DMS 273 treated with DMSO at 0.1 percent for 48 hours (cell line): ENCODE results near the gene JPH2.

Experiments used
- DNase-seq: peaks from one replicate; lab custom pipeline; 2025; lab: John Stamatoyannopoulos, UW

Gene JPH2

DNA sequence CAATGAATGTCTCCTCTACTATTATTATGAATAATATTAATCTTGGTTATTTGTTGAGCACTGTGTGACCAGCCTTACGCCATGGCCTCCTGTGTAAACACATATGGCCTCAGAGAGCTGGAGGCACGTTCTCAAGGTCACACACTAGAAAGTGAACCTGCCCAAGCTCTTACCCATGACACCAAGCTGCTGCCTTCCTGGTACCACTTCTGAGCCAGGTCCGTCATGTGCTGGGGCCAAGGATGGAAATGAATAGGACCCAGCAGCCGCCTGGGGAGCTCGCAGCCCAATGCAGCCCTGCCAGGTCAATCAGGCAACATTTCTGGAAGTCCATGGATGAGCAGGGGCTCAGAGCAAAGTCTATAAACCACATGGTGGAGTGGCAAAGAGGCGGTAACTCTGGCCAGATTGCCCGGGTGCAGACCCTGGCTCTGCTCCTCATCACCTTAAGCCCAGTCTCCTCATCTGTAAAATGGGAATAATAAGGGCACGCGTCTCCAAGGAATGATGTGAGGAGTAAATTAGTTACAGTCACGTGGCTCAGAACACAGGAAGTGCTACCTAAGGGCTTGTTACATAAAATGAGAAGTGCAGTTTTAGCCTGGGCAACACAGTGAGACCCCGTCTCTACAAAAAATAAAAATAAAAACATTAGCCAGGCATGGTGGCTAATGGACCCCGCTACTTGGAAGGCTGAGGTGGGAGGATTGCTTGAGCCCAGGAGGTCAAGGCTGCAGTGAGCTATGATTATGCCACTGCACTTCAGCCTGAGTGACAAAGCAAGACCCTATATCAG lies 61.5 kb downstream of the JPH2 start:
- DNase-seq, result no peak

DNA sequence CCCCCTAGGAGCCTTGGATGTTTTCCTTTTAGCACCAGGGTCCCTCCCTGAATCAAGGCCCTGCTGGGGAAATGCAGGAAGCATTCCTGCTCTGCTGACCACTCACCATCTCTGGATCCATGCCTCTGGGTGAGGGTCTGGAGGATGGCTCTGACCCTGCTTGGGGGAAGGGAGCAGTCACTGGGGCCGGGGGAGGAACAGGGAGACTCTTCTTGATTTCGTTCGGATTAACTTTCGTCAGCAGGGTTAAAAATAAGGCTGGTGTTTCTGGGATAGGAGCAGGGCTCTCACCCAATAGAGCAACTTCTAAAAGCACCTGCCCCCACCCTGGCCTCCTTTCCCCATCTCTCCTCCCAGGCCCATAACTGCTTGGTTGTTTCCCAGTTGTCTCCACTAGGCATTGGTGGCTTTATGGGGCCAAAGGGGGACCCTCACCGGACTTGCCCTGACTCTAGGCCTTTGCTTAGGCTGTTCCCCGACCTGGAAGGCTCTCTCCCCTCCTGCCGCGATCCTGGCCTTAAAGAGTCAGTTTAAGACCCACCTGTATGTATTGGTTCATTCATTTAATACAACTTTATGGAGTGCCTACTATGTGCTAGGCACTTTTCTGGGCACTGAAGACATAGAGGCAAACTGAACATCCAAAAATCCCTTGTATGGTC lies 63.0 kb downstream of the JPH2 start:
- no peak for DNase-seq

DNA sequence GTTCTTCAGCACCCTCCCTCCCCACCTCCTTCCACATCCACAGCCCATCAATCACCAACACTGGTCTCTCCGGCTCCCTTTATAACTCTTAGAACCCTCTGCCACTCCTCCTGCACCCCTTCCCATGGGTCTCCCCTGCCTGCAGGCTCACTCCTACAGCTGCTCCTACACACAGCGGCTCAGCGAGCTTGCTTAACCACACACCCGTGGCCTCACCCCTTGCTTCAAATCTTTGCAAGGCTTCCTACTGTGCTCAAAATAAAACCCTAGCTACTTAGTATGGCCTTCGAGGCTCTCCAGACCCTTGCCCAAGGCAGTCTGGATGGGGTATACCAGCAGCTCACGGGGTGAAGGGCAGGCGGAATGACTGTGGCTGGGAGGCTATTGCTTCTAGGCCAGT lies 63.7 kb downstream of the JPH2 start:
- no peak for DNase-seq

DNA sequence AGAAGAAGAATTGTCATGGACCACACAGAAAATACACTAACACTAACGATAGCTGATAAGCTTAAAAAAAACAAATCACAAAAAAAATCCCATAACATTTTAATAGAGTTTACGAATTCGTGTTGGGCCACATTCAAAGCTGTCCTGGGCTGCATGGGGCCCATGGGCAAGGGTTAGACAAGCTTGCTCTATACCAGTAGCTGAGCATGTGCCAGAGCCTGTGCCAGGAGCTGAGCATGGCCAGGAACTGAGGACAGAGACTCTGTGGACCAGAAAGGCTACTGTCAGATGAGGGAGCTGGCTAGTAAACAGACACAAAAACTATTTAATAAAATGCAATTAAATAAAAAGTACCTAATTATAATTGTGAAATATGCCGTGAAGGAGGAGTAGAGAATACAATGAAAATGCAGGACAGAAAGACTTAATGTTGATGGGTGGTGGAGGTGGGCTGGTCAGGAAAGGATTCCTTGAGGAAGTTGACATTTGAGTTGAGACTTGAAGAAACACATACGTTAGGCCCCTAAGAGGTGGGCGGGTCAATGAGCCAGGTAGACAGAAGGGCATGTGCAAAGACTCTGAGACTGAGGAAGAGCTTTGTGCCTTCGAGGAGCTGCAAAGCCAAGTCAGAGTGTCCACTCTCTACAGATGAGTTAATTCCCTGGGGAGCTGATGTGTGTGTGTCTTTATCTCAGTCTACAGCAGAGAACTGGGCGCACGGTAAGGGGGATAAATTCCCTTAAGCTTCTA lies 66.1 kb downstream of the JPH2 start:
- DNase-seq, result no peak

DNA sequence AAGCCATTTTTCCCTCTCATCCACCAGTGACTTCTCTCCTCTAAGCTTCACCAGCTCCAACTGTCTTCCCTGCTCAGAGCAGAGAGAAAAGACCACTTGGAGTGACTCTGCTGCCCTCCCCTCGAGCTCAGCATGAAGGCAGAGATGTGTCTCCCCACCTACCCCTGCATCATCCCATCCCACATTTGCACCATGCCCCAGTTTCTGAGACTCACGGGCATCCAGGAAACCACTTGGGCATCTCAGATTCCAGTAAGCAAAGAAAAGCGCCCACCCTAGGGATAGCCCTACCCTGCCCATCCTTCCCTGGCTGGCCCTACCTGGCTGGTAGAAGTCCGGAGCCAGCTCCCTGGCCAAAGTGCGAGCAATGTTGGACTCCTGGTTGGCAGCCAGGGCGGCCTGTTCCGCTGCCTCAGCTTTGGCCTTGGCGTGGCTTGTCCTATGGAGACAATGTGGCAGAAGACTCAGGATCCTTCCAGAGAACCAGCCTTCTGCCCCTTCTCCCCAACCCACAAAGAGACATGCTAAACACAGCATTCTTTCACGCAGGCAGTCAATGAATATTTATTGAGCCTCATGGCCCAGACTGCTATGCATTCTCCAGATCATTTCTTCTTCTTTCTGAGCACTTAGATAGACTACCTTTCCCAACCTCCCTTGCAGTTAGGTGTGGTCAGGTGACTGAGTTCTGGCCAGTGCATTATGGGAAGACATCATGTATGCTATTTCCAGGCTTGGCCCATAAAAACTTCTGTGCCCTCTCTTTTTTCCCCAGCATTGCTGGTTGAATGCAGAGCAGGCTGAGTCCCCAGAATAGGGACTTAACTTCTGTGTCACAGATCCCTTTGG lies 68.6 kb downstream of the JPH2 start:
- DNase-seq, result no peak

DNA sequence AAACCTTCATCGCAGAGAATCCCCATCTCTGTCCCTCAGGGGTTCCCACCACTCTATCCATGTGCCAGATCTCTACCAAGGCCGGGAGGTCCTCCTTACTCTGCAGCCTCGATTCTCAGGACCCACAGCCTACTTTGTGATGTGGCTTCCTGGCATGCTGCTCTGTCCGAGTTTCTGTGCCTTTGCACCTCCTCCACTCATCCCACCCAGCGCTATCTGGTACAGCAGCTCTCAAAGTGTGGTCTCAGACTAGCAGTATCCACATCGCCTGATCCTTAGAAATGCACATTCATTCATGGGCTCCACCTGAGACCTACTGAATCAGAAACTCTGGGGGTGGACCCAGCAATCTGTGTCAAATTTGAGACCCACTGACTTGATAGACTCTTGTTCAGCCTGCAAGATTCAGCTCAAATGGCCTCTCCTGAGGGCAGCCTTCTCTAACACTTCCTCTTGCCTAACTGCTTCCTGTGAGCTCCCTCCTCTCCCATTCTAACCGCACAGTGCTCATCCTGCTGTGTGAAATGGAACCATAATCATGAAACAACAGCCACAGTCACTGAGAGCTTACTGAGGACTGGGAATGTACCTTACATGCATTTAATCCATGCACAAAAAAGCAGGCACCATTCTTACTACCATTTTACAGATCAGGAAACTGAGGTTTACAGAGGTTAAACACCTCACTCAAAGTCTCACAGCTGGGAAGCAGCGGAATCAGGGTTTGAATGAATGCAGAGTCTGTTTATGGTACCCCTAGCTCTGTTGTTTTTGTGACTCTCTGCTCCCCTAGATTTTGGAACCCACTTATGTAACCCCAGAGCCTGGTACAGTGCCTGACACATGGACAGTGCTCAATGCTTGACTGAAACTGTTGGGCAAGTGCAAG lies 69.4 kb downstream of the JPH2 start:
- DNase-seq, result no peak

DNA sequence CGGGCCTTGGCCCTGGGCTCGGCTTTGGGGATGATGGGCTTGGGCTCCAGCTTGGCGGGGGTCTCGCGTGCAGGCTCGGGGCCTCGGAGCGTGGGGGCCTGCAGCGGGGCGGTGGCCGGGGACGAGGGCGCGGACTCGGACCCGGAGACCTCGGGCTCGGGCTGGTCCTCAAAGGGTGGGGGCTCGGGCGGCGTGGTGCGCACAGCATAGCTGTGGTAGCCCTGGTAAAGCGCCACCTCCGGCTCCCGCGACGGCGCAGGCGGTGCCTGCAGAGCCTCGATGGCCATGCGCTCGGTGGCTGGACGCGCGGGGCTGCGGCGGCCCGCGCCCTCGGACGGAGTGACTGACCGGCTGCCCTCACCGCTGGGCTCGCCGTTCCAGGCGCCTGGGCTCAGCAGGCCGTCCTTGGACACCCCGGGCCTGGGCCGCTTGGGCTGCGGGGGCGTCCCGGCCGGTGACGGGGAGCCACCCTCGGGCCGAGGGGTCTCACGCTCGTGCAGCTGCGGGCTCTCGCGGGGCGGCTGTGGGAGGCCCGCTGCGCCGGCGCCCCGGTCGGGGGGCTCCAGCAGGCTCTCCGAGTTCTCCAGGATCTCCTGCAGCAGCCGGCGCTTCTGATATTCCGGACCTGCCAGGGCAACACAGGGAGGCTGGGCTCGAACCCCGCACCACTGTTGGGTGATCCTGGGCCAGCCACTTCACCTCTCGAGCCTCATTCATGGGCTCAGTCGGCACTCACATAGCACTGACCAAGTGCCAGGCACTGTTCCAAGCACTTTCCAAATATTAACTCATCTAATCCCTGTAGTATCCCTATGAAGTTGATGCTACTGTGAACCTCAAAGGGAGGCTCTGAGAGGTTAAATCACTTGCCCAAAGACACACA lies 71.0 kb downstream of the JPH2 start:
- DNase-seq, result no peak

DNA sequence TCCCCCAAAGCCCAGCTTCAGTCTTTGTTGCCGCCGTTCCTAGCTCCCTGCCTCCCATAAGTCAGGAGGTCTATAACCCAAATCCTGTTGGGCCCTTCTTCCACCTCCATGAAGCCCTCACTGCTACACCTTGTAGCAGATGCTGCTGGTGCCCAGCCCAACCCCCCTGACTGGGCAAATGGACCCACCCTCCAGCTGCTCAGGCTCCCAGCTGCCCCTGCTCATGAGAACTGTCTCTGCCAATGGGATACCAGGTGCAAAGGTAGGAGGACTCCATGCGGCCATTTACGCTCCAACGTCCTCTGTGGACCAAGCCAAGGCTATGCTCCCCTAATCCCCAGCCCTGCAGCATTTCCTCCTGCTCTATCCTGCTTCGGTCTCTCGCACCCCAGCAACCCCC lies 71.8 kb downstream of the JPH2 start:
- no peak for DNase-seq

DNA sequence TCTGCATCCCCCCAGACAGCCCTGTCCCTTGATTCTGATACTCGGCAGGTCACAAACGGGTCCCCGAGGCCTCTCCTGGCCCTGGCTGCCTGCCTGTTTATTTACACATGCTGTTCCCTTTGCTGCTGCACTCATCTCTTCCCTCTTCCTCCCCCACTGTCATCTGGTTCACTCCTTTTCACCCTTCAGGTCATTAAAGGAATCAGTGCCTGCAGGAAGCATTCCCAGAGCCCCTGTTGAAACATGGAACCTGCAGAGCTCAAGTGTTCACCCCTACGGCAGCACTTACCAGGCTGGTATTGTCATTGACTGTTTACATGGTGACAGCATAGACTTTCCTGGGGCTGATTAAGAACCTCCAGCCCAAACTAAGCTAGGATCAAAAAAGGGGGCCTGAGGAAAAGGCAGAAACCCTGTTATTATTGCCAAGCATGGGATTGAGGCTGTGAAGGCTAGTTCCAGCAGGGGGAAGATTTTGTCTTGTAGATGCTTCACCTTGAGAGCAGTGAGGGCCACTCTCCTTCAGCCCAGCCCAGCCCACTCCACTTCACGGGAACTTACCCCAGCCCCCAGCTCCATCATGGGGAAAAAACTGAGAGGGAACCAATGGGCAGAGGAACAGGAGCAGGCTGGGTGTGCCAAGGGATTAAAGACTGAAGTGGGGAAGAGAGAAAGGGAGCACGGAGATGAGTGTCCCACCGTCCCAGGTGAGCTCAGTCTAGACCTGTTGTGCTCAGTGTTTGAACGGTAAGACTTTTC lies 73.2 kb downstream of the JPH2 start:
- DNase-seq, result no peak

DNA sequence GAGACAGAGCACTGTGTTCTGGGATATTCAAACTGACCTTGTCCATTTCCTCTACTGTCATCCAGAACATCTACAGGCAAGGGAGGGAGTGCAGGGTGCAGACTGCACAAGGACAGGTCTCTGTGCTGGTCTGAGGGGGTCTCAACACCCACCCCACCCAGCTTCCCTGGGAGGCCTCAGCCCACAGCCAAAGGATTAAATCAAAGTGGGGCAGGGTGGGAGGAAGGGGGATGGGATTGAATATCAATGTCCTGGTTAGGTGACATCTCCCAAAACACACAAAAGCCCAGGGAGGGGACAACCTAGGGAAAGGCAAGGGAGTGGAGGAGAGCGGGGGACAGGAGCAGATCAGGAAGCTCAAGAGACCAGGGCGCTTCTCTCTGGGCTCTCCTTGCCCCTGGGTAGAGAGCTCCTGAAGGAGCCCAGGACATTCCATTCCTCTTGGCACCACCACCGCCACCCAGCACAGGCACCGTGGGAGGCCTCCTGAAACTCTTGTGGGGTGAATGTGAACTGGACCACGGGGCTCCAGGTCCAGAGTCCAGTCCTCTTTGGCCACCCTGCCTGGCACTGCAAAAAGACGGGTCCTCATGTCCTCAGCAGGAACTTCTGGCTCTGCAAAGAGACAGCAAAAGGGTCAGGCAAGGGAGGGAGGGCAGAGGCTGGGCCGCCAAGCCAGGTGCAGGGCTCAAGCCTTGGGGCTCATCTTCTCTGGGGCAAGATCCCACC lies 73.9 kb downstream of the JPH2 start:
- no peak for DNase-seq

DNA sequence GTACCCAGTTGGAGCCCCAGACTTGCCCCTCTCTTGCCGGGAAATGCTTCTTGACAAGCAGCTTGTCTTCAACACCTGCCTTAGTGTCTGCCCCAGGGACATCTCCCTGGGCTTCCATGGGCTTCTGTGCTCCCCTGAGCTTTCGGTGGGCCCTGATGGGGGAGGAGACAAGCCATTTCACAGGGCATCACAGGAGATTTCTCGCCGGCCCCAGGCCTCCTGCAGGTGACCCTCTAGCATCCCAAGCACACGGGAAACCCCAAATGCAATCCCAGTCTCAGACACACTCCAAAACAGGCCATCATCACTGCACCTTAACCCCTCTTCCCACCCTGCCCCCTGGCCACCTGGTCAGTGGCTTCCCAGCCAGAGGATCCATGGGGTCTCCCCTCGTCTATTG lies 74.5 kb downstream of the JPH2 start:
- no peak for DNase-seq

DNA sequence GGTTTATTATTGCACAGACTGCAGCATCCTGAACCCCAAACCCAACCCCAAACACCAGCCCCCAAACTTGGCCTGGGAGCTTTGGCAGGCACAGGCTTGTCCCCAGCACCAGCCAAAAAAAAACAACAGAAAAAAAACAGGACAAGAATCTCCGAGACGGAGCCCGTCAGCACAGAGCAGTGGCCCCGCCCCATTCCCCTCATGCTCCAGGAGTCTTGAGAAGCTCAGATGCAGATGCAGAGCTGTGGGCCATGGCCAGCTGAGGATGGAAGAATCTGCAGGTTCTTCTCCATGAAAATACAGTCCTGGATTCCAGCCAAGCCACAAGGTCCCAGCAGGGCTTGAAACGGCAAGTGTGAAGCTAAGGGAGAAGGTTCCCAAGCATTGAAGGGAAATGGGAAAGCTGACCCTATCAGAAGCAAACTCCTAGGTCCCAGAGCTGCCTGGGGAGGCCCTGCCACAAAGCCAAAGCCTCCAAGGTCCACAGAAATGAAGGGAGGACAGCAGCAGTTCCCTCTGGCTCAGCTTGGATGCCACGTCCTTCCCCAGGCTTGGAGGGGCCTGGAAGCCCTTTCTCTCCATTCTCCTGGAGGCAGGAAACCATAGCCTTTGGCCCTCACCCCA lies 75.2 kb downstream of the JPH2 start:
- DNase-seq, result no peak

DNA sequence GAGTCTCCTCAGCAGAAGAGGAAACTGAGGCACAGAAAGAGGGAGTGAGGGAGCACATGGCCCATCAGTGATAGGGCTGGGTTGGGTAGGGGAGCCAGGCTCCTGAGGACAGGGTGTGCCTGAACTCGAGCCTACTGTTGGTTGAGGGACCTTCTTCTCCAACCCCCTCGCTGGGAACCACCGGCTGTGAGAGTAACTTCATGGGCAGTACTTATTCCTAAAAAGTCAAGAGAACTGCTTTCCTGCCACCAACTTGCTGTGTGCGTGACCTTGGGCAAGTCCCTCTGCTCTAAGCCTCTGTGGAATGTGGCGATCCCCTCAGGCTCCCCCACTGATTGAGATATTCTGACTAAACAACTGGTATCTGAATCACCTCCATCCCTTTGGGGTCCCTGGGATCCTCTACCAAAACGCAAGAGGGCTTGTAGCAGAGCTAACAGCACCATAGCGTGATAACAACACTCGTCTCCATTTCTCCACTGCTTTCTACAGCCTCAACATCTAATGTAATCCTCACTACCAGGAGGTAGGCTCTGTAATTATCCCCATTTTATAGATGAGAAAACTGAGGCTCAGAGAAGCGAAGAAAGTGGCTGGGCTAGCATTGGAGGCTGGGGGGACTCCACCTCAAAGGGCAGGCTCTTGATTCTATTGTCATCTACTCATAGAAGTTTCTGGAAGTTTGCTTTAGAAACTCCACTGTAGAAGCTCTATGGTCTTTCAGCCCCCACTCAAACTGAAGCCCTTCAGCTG lies 76.0 kb downstream of the JPH2 start:
- no peak for DNase-seq

DNA sequence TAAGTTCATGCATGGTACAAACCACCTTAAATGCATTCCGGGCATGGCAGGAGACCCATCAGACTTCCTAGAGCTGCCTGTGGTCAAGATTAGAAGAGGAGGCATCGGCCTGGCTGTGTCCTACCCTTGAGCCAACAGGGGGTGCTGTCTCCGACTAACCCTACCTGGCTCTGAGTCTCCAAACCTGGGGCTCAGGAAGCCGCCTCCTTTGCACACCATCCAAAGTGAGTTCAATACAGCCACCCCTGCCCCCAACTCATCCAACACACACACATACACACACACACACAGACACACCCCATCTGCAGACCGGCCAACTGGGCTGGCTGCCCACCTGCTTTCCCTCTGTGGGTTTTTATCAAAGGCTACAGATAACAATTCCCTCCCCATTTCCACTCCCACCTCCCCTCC lies 77.0 kb downstream of the JPH2 start:
- no peak for DNase-seq

DNA sequence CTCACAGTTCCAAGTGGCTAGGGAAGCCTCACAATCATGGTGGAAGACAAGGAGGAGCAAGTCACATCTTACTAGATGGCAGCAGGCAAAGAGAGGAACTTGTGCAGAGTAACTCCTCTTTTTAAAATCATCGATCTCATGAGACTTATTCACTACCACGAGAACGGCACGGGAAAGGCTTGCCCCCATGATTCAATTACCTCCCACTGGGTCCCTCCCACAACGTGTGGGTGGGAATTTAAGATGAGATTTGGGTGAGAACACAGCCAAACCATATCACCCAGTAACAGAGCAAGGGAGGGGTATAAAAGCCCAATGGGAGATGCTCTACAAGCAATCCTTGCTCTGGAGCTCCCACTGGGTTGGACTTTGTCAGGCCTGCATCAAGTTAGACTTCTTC lies 80.4 kb downstream of the JPH2 start:
- DNase-seq, result no peak

DNA sequence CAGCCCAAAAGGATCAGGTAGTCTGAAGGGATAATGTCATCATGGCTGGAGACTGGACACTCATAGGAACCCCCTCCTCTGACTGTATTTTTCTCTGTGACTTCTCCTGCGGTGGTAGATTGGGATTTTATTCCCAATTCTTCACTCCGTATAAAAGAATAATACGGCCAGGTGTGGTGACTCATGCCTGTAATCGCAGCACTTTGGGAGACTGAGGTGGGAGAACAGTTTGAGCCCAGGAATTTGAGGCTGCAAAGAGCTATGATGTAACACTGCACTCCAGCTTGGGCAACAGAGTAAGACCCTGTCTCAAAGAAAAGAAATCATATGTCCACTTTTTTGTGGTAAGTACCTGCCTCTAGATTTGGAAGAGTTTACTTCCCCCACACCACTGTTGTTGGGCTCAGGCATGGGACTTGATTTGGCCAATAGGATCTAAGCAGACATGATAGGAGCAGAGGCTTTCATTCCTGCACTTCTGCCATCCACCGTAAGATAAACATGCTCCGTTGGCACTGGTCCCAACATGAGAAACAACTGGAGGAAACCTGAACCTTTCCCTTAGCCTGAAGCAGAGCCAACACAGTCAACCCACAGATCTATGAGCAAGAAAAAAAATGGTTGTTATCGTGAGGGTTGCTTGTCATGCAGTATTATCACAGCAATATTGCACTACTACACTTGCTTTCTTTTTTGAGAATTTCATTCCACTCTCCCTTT lies 82.0 kb downstream of the JPH2 start:
- peak; percentile 40 for DNase-seq

DNA sequence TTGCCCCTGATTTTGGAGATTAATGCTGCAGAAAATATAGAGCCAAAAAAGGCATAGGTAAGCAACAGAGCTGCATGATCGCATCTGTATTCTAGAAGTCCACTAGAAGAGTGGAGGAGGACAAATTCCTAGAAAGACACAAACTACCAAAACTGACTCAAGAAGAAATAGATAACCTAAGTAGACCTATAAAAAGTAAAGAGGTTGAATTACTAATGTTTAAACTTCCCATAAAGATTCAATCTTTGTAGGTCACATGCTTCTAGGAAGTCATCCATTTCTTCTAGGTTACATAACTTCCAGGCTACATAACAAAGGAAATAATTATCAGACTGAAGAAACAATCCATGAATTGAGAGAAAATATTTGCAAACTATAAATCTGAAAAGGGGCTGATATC lies 84.4 kb downstream of the JPH2 start:
- DNase-seq, result no peak
